H9 (cell line): ENCODE data around the gene MDFIC. TPM values are rescaled to one million over a fixed set of nuclear protein-coding genes. Genes with fewer than 3 reads are reported as not detected.

Experiments used
- DNase-seq: peaks from one replicate; pipeline ENCODE4 v3.0.0-alpha.2; 2017
- H2AFZ ChIP-seq: one replicate; pipeline ENCODE4 v1.6.1; 2013; ENCODE audit warnings: mild to moderate bottlenecking, low read length, control low read depth, moderate library complexity
- H2AK5ac ChIP-seq: 2 replicates; pipeline ENCODE4 v1.6.1; 2013; ENCODE audit warnings: low read length, control low read depth, mixed read lengths; ENCODE audit not compliant: insufficient read length
- H2BK120ac ChIP-seq: one replicate; pipeline ENCODE4 v1.6.1; 2013; ENCODE audit warnings: low read depth, mild to moderate bottlenecking, low read length, control low read depth, inconsistent platforms; ENCODE audit not compliant: poor library complexity, severe bottlenecking
- H2BK12ac ChIP-seq: 2 replicates; pipeline ENCODE4 v1.6.1; 2013; ENCODE audit warnings: low read length, control low read depth, mixed read lengths, low read depth; ENCODE audit not compliant: insufficient read length
- H2BK15ac ChIP-seq: 2 replicates; pipeline ENCODE4 v1.6.1; 2013; ENCODE audit warnings: low read depth, low read length, control low read depth
- H2BK20ac ChIP-seq: one replicate; pipeline ENCODE4 v1.6.1; 2013; ENCODE audit warnings: low read depth, mild to moderate bottlenecking, low read length, control low read depth, inconsistent platforms; ENCODE audit not compliant: poor library complexity, severe bottlenecking
- H2BK5ac ChIP-seq: 2 replicates; pipeline ENCODE4 v1.6.1; 2013; ENCODE audit warnings: low read length, control low read depth, mixed read lengths; ENCODE audit not compliant: insufficient read length
- H3K14ac ChIP-seq: 2 replicates; pipeline ENCODE4 v1.6.1; 2013; ENCODE audit warnings: low read length, control low read depth; ENCODE audit not compliant: insufficient read depth
- H3K18ac ChIP-seq: 2 replicates; pipeline ENCODE4 v1.6.1; 2013; ENCODE audit warnings: low read depth, mild to moderate bottlenecking, mixed read lengths, low read length, control low read depth; ENCODE audit not compliant: insufficient read length
- H3K23ac ChIP-seq: 2 replicates; pipeline ENCODE4 v1.6.1; 2013; ENCODE audit warnings: low read length, control low read depth, mixed read lengths, low read depth; ENCODE audit not compliant: insufficient read length
- H3K23me2 ChIP-seq: 2 replicates; pipeline ENCODE4 v1.6.1; 2013; ENCODE audit warnings: low read depth, mild to moderate bottlenecking, mixed read lengths, low read length, control low read depth; ENCODE audit not compliant: insufficient read length, poor library complexity, severe bottlenecking
- H3K27ac ChIP-seq: 2 replicates; pipeline ENCODE4 v1.5.1; 2013; ENCODE audit warnings: low read length, control low read depth, mixed read lengths, low read depth; ENCODE audit not compliant: insufficient read length
- H3K27me3 ChIP-seq: 2 replicates; pipeline ENCODE4 v1.6.1; 2013; ENCODE audit warnings: low read length, control low read depth, inconsistent platforms; ENCODE audit not compliant: insufficient read depth
- H3K4ac ChIP-seq: 2 replicates; pipeline ENCODE4 v1.6.1; 2013; ENCODE audit warnings: low read depth, mild to moderate bottlenecking, control low read depth, inconsistent platforms, low read length, moderate library complexity
- H3K4me1 ChIP-seq: 2 replicates; pipeline ENCODE4 v1.6.1; 2013; ENCODE audit warnings: low read length, control low read depth, inconsistent platforms; ENCODE audit not compliant: insufficient read depth
- H3K4me2 ChIP-seq: 2 replicates; pipeline ENCODE4 v1.6.1; 2013; ENCODE audit warnings: low read length, control low read depth, mixed read lengths; ENCODE audit not compliant: insufficient read length, insufficient read depth
- H3K56ac ChIP-seq: 2 replicates; pipeline ENCODE4 v1.6.1; 2013; ENCODE audit warnings: low read depth, mild to moderate bottlenecking, mixed read lengths, low read length, control low read depth; ENCODE audit not compliant: insufficient read length
- H3K79me1 ChIP-seq: 2 replicates; pipeline ENCODE4 v1.6.1; 2013; ENCODE audit warnings: low read depth, mild to moderate bottlenecking, moderate library complexity, low read length, control low read depth, inconsistent platforms; ENCODE audit not compliant: insufficient read depth, poor library complexity, severe bottlenecking
- H3K79me2 ChIP-seq: 2 replicates; pipeline ENCODE4 v1.6.1; 2013; ENCODE audit warnings: low read length, control low read depth, inconsistent platforms; ENCODE audit not compliant: insufficient read depth
- H3K9ac ChIP-seq: 2 replicates; pipeline ENCODE4 v1.6.1; 2013; ENCODE audit warnings: low read length, control low read depth, mixed read lengths; ENCODE audit not compliant: insufficient read length; ENCODE audit errors: extremely low read depth
- H3K9me3 ChIP-seq: one replicate; pipeline ENCODE4 v1.6.1; 2013; ENCODE audit warnings: low read depth, low read length, inconsistent platforms; ENCODE audit not compliant: control insufficient read depth
- H3T11ph ChIP-seq: one replicate; pipeline ENCODE4 v1.6.1; 2013; ENCODE audit warnings: mild to moderate bottlenecking, low read length, control low read depth, inconsistent platforms
- H4K20me1 ChIP-seq: one replicate; pipeline ENCODE4 v1.6.1; 2013; ENCODE audit not compliant: control insufficient read depth, insufficient read length, insufficient read depth
- H4K5ac ChIP-seq: 2 replicates; pipeline ENCODE4 v1.6.1; 2013; ENCODE audit warnings: low read depth, mild to moderate bottlenecking, mixed read lengths, low read length, control low read depth; ENCODE audit not compliant: insufficient read length
- H4K8ac ChIP-seq: replicated peaks from 2 replicates; pipeline ENCODE4 v1.6.1; 2013; ENCODE audit warnings: low read length, control low read depth, mixed read lengths, low read depth; ENCODE audit not compliant: insufficient read length
- H4K91ac ChIP-seq: 2 replicates; pipeline ENCODE4 v1.6.1; 2013; ENCODE audit warnings: low read depth, mild to moderate bottlenecking, moderate library complexity, mixed read lengths, low read length, control low read depth; ENCODE audit not compliant: insufficient read length
- H3K27ac Mint-ChIP-seq, 3 experiments: 2 replicates in 2 of 3; 3 replicates in 1 of 3; pipeline ENCODE4 v1.8.0; 2020 to 2021; ENCODE audit warnings: mixed read lengths in 3 of 3, mild to moderate bottlenecking in 1 of 3, moderate library complexity in 1 of 3
- H3K27me3 Mint-ChIP-seq: 2 replicates; pipeline ENCODE4 v1.8.0; 2021; ENCODE audit warnings: low read depth, mild to moderate bottlenecking, moderate library complexity, mixed read lengths
- H3K36me3 Mint-ChIP-seq, 3 experiments: 2 replicates in 2 of 3; 3 replicates in 1 of 3; pipeline ENCODE4 v1.8.0; 2020 to 2021; ENCODE audit warnings: low read depth in 3 of 3, mixed read lengths in 3 of 3; ENCODE audit not compliant: insufficient read depth in 1 of 3
- H3K4me1 Mint-ChIP-seq, 2 experiments: 2 replicates each; pipeline ENCODE4 v1.8.0; 2020; ENCODE audit warnings: mixed read lengths in 2 of 2
- H3K4me3 Mint-ChIP-seq, 2 experiments: 2 replicates in 1 of 2; 3 replicates in 1 of 2; pipeline ENCODE4 v1.8.0; 2020 to 2021; ENCODE audit warnings: mild to moderate bottlenecking in 2 of 2, mixed read lengths in 2 of 2, moderate library complexity in 1 of 2
- H3K9me3 Mint-ChIP-seq, 2 experiments: 2 replicates in 1 of 2; 3 replicates in 1 of 2; pipeline ENCODE4 v1.8.0; 2020; ENCODE audit warnings: mild to moderate bottlenecking in 2 of 2, mixed read lengths in 2 of 2, moderate library complexity in 1 of 2
- total RNA-seq: library from RNA; stranded (reverse); gene quantifications from 2 replicates; pipeline ENCODE4 v1.2.1, GENCODE V29; 2021
- TF ChIP-seq, protein P1 (sequence below): fragments of 200-600 bp; sonication (generic); conservative IDR thresholded peaks from 3 replicates; pipeline ENCODE4 v1.8.0; 2021; ENCODE audit warnings: antibody characterized with exemption, mild to moderate bottlenecking

Gene MDFIC
- total RNA-seq, 1 experiment from 2014 or later: 2.0 TPM

DNA sequence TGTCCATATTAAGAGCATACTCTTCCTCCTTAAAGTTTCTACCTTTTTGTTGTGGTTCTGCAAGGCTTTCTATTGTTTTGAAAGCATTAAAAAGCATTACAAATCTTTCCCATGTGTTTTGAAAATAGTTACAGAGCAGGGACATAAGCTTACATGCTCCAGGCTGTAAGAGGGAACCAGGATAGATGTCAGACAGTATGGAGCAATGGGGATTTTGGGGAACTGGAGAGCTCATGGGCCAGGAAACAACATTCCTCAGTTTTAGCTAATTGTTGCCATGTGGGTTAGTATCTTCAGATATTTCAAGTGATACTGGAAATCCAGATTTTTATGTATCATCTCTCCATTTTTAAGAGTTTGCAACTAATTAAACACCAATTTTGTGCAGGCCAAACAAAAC is 3.5 kb downstream of the MDFIC start:
- H3K23ac ChIP-seq: no peak overlapping the region
- DNase-seq: no peak
- H3K79me2 ChIP-seq: no peaks in the 10 kb centered on the region
- no peak overlapping the region for H2BK5ac ChIP-seq
- no peaks in the 10 kb centered on the region for H4K20me1 ChIP-seq
- H4K5ac ChIP-seq: no peak overlapping the region
- H3K18ac ChIP-seq: no peak overlapping the region
- H2AK5ac ChIP-seq: no peak overlapping the region
- H2BK120ac ChIP-seq: no peak overlapping the region
- Mint-ChIP-seq H3K27ac (no peak overlapping the region; a peak in 1 of 7 replicates), H3K27me3 (peaks cover 28% of the 10 kb centered on the region), H3K36me3 (no peaks in the 10 kb centered on the region; a peak in 1 of 7 replicates), H3K4me1 (peaks cover 9 to 15% of the 10 kb centered on the region in 2 experiments), H3K9me3 (no peaks in the 10 kb centered on the region; a peak in 1 of 5 replicates), H3K4me3 (no peak overlapping the region)
- no peaks in the 10 kb centered on the region for H3K79me1 ChIP-seq
- H3K23me2 ChIP-seq: peaks cover 16% of the 10 kb centered on the region
- no peak overlapping the region for H3K4ac ChIP-seq
- no peak overlapping the region for H2BK15ac ChIP-seq
- H2BK12ac ChIP-seq: no peak overlapping the region
- no peak overlapping the region for H4K8ac ChIP-seq
- H2BK20ac ChIP-seq: no peak overlapping the region
- H3K4me1 ChIP-seq: no peaks in the 10 kb centered on the region; the same call in 1 of the 2 replicates
- no peak overlapping the region for H3K27ac ChIP-seq
- no peak overlapping the region for H4K91ac ChIP-seq
- no peak overlapping the region for H3T11ph ChIP-seq
- H3K9ac ChIP-seq: no peak overlapping the region
- no peaks in the 10 kb centered on the region for H3K27me3 ChIP-seq
- H3K14ac ChIP-seq: no peak overlapping the region
- no peak overlapping the region for H2AFZ ChIP-seq
- H3K4me2 ChIP-seq: no peak overlapping the region
- TF ChIP-seq, protein P1, sequence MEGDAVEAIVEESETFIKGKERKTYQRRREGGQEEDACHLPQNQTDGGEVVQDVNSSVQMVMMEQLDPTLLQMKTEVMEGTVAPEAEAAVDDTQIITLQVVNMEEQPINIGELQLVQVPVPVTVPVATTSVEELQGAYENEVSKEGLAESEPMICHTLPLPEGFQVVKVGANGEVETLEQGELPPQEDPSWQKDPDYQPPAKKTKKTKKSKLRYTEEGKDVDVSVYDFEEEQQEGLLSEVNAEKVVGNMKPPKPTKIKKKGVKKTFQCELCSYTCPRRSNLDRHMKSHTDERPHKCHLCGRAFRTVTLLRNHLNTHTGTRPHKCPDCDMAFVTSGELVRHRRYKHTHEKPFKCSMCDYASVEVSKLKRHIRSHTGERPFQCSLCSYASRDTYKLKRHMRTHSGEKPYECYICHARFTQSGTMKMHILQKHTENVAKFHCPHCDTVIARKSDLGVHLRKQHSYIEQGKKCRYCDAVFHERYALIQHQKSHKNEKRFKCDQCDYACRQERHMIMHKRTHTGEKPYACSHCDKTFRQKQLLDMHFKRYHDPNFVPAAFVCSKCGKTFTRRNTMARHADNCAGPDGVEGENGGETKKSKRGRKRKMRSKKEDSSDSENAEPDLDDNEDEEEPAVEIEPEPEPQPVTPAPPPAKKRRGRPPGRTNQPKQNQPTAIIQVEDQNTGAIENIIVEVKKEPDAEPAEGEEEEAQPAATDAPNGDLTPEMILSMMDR: no peak
- H3K56ac ChIP-seq: no peak overlapping the region
- no peaks in the 10 kb centered on the region for H3K9me3 ChIP-seq
